ENCODE data around the gene SUGP2.
A peak's percentile ranks its signal among the peaks of the same experiment; 100 is the strongest.

The SUGP2 gene

DNA sequence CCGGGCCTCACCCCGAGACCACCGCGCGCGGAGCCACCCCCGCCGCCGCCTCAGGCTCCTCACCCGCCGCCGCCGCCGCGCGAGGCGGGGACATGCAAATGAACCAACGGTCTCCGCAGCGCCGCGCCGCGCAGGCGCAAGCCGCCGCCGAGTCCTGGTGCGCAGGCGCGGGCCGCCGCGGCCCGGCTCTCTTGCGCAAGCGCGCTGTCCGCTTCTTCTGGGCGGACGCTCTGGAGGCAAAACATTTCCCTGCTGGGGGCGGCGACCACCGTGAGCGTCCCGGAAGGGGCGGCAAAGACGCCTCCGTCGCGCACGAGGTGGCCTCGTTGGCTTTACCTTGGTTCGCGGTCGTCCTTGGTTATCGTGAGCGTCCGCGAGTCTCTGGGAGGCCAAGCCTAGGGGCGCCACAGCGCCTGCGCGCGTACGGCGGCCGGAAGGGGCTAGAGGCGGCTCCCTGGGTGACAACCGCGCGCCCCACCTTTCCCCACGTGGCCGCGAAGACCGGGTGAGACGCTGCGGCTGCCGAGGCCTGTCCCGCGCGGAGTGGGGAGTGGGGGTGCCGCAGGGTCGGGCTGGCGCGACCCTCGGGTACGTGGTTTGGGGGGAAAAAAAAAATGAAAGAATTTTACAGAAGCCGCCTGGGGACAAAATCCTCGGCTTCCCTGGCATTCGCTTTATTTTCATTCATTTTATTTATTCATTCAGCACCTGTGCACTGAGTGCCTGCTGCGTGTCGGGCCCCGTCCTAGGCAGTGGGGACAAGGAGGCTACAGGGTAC is at the start of gene SUGP2, which contains the start of gene ARMC6:
Gene SUGP2, minus strand, starts transcription at position 92 of the 778 bp plus-strand sequence. CDS start 2,446 bp downstream, outside the sequence.
Gene ARMC6, plus strand, starts transcription at position 178 of the 778 bp plus-strand sequence. CDS start 607 bp downstream, outside the sequence.
- DNase-seq, result peak; percentile 85

DNA sequence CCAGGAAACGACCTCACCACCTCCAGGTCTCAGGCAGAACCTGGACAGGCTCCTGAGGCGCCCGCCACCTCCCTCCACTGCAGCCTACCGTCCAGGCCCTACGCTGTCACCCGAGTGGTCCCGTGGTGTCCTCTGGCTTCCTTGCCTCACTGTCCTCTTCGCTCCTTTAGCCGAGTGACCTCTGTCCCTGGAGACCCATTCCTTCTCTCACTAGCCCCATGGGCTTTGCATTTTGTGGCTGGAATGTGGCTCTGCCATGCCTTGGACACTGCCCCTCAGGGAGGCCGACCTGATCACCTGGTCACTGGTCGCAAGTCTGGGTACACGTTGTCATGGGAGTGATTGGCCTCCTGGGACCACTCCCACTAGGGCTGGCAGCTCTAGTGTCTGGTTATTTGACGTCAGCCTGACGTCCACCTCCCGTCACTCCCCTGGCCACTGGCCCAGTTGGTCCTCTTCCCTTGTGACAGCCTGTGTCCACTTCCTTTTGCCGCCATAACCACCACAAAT is 48.4 kb upstream of the SUGP2 start:
- DNase-seq, result no peak

DNA sequence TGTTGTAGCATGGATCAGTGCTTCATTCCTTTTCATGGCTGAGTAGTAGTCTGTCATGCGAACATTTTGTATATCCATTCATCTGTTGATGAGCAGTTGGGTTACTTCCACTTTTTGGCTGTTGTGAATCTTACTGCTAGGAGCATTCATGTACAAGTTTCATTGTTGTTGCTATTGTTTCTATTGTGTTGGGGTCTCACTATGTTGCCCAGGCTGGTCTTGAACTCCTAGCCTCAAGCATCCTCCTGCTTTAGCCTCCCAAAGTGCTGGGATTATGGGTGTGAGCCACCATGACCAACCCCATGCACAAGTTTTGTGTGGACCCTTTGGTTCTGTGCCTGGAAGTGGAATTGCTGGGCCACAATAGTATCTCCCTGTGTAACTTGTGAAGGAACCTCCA is 46.3 kb upstream of the SUGP2 start:
- DNase-seq, result no peak

DNA sequence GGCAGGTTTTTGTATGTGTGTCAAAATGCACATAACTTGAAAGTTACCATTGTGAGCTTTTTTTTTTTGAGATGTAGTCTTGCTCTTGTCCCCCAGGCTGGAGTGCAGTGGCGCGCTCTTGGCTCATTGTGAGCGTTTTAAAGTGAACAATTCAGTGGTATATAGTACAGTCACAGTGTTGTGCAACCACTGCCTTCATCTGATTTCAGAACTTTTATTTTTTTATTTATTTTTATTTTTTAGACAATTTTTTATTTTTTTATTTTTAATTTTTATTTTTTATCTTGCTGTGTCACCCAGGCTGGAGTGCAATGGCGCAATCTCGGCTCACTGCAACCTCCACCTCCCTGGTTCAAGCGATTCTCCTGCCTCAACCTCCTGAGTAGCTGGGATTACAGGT is 45.5 kb upstream of the SUGP2 start:
- no peak for DNase-seq

DNA sequence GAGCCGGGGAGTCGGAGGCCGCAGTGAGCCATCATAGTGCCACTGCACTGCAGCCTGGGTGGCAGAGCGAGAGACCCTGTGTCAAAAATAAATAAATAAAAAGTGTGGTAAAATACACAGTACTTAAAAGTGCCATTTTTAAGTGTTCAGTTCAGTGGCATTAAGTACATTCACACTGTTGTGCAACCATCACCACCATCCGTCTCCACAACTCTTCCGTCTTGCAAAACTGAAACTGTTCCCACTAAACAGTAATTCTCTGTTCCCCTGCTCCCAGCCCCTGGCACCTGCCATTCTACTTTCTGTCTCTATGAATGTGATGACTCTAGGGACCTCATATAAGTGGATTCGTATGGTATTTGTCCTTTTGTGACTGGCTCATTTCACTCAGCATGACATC is 43.8 kb upstream of the SUGP2 start:
- DNase-seq, result no peak

DNA sequence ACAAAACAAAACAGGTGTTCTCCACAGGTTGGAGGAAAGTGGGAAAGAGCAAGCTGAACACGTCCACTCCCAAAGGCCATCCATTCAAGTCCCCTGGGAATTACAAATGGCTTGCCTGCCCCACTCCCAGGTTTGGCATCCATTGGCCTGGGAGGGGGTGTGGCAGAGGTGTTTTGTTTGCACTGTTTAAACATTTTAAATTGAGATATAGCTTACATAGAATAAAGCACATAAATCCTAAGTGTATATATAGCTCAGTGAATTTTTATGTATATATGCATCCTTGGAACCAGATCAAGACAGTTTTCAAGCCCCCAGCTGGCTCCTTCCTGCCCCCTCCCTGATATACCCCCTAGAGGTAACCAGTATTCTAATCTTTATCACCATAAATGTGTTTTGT is 43.2 kb upstream of the SUGP2 start:
- DNase-seq, result no peak

DNA sequence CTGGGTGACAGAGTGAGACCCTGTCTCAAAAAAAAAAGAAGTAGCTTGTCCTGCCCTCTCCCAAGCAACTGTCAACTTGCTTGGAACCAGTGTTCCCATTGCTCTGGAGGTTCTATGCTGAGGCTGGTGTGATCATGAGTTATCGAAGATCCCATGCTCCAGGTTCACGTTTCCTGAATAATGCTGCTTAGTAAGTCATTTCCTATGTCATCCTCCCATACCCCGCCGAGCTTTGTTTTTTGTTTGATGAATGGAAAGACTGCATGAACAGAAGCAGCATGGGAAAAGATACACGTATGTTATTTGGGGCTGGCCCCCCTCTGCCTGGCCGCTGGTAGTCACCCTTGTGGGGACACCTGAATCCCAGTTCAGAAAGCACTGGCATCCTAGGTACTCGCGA is 41.8 kb upstream of the SUGP2 start:
- no peak for DNase-seq

DNA sequence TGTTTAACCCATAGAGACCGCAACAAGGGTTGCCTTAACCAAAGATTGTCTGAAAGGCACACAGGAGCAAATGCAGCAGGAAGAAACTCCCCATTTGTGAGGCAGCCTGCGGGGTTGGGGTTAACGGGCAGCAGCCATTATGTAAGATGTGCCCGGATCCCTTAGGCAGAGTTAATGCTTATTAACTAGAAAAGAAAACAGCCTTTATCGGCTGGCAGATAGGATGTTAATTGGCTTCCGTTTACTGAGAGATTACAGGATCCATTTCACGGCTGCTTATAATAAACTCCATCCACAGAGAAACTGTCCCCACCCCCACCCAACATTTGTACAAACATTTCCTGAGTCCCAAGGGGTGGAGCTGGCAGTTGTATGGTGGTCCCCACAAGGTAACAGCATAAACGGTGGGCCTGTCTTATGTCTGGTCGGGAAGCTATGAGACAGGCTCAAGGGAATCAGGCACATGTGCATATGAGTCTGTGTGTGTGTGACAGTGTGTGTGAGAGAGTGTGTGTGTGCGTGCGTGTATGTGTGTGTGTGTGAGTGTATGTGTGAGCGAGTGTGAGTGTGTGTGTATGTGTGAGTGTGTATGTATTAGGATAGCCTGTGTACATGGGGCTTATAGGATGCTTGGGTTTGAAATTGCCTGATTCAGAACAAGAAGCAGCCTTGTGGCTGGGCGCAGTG is 41.0 kb upstream of the SUGP2 start:
- no peak for DNase-seq

DNA sequence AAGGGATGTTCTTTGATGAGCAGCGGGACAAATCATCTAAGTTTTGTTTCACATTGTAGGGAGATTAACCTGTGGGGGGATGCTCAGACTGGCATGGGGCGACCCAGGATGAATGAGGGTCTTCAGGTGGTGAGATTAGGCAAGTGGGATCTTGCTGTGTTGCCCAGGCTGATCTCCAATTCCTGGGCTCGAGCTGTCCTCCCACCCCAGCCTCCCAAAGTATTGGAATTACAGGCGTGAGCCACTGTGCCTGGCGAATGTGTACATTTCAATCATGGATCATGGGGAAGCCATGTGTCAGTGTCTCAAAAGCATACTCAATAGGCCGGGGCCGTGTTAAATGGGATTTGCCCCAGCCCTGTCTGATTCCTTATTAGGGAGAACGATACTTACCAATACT is 38.6 kb upstream of the SUGP2 start:
- DNase-seq, result no peak

DNA sequence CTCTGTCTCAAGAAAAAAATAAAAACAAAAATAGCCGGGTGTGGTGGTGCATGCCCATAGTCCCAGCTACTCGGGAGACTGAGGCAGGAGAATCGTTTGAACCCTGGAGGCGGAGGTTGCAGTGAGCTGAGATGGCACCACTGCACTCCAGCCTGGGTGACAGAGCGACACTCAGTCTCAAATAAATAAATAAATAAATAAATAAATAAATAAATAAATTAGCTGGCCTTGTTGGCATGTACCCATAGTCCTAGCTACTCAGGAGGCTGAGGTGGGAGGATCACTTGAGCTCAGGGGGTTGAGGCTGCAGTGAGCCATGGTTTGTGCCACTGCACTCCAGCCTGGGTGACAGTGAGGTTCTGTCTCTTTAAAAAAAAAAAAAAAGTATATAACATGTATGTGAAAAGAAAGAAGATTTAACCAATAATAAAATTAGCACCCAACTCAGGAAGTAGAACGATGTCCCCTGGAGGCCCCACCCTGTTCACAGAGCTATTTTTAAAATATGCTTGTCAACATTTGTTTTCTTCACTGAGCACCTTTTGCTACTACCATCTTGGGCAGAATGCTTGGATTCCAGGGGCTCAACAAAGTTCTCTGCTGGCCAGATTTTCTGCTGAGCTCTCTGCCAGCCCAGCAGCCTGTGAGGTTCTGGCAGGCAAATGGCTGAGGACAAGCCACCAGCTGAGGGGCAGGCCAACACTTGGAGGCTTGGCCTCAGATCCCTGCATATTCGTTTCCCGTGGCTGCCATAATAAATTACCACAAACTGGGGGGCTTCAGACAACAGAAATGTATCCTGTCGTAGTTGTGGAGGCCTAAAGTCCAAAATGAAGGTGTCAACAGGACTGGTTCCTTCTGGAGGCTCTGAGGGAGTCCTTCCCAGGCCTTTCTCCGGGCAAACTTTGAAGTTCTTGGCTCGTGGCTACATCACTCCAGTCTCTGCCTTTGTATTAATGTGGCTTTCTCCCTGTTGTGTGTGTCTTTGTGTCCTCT is 35.6 kb upstream of the SUGP2 start:
- DNase-seq, result no peak

DNA sequence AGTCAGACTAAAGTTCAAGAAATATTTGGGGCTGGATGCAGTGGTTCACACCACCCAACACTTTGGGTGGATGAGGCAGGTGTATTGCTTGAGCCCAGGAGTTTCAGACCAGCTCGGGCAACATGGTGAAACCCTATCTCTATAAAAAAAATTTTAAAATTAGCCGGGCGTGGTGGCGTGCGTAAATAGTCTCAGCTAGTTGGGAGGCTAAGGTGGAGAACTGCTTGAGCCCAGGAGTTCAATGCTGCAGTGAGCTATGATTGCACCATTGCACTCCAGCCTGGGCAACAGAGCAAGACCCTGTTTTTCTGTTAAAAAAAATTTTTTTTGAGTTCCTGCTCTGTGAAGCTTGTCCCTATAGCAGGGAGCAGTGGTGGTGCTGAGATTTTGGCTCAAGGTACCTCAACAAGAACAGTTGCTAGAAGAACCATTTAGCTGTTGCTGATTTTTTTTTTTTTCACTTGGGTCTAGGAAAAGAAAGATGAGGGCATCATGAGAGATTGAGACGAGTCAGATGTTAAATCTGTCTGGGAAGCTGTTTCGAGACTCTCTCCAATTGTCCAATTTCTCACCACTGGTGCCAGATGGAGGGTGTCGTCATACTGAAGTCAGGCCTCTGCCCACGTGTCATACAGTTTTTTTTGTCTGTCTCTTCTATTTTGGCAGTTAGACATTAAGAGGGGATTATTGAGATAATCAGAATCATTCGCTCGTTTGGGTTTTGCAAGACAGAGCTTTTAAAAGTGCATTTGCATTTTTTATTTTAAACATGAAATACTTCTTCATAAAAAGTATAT is 34.2 kb upstream of the SUGP2 start:
- DNase-seq, result no peak

DNA sequence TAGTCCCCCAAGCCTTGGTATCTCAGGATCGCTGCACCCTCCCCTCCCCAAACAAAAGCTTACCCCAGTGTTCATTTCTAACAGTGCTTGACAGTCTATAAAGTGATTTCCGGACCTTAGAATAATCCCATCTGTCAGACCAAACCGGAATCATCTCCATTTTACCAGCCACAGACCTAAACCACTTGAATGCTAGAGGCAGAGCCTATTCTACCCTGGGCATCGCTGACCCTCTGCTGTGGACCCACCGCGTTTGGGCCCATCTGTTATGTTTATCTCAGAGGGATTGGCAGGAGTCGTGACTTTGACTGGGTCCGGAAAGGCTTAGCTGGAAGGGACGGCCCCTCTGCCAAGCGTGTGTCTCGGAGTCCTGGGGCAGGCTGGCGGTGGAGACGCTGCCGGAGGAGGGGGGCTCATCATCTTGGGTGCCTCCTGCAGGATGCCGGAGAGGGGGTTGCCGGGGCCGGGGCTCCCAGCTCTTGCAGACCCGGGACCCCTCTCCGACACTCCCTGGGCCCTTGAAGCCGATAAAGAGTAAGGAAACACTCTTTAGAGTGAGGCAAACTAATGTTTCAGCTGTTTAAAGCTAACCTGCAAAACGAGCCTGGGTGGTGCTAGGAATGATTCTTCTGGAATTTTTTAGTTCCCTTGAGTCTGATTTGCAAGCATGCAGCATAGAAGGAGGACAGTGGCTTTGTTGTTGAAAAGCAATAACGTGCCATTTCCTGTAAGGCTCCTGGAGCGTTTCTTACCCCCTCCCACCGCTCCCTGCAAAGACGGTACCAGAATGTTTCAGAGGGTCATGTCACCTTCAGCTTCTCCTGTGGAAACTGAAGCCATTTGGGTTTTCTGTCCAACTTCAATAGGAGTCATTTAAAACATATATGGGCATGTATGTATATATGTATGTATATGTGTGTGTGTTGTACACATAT is 31.8 kb upstream of the SUGP2 start:
- DNase-seq, result no peak

DNA sequence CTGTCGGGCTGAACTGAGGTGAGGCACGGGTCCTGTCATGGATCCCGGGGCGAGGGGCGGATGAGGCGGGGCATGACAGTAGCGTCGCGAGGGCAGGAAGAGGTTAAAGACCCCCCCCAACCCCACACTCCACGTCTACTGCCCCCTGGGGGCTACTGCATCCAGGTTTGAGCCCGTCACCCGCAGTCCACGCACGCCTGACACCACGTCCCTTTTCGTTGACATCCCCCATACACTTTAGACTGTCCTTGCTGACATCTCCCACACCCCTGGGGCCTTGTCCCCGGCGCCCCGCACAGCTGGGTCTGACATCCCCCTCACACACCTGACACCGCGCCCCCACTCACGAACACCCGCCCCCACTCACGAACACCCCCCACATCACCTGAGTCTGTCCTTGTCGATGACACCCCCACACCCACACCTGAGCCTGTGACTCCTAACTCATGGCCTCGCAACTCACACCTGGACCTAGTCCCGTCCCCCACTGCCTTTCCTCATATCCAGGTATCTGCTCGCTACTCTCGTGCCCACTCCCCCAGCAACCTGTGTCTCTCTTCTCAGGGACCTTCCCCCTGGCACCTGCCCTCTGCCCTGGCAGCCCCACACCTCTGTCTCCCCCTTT is 30.9 kb upstream of the SUGP2 start:
- no peak for DNase-seq

DNA sequence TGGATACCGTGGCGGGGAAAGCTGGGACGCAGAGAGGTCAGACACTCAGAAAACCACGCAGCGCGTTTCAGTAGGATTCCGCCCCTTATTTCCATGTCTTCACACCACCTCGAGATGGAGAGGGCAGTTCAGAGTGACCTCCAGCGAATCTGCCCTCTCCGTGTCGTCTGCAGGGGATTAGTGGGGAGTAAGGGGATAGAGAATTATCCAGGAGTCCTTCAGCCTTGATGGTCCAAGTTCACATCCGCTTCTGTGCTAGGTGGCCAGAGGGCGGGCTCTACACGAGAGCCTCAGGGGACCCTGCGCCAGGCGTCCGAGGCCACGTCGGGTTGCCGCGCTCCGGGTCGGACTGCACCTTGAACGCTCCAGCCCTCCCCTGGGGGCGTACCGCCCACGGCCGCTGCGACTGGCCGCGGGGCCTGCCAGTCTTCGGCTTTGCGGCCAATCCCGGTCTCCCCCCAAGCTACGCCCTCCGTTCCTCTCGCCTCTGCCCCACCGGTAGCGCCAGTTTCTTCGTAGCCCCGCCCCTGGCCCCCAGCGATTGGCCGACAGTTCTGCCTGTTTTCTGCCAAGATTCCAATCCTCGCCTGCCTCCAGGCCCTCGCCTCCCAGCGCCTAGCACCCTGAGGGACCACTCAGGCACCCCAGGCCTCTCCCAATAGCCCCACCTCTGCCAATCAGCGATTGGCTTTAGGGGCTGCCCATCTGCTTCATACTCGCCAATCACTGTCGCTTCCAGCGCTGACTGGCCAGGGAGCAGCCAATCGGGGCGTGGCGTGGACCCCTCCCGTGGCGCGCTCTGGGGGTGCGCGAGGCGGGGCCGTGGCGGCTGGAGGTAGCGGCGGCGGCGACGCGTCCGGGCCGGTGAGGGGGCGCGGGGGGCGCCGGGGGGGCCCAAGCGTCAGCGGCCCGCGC is 30.1 kb upstream of the SUGP2 start, which contains the start of gene SLC25A42:
Gene SLC25A42, plus strand, starts transcription at position 812 of the 915 bp plus-strand sequence. CDS start 32,131 bp downstream, outside the sequence.
- DNase-seq, result peak; percentile 99

DNA sequence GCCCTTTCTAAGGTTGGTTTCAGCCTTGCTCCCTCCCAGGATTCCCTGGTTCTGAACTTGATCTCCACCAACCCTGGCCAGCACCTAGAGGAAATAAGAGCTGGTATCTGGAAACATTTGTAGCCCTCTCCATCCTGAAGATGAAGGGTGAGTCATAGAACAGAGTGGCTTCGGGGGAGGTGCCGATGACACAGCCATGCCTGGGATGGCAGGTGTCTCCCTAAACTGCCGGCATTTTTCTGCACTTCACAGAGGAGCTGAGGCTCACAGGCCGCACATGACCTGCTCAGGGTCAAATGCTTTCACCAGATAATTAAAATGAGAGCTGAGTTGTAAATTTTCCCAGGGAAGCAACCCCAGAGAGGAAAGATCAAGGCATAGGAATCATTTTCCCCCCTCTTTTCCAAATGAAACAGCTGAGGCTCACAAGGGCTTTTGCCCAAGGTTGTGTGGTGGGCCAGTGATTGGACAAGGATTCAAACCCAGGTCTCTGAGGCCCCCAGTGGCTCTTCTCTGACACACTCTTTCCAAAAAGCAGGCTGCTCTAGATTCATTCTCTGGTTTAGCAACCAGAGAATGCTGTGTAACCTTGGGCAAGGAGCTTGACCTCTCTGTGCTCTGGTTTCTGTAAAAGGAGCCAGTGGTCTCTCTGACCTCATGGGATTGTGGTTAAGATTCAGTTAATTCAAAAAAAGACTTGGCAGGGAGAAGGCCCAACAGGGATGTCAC is 29.3 kb upstream of the SUGP2 start:
- DNase-seq, result no peak

DNA sequence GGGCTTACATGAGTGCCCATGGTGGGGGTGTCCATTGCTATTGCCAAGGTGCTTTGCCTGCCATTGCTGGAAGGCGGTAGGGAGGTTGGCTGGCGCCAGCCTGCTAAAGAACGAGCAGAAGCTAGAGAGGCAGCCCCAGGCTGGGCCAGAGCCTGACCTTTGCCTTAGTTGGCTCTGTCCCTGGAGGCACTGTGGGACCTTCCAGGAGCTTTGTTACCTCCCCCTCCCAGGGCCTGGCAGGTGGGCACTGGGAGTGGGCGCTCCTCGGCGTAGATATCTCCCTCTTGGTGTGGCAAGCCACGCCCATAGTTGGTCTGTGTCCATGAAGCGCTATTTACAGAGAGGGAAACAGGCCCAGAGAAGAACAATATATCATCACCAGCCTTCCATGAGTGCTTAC is 28.2 kb upstream of the SUGP2 start:
- no peak for DNase-seq

DNA sequence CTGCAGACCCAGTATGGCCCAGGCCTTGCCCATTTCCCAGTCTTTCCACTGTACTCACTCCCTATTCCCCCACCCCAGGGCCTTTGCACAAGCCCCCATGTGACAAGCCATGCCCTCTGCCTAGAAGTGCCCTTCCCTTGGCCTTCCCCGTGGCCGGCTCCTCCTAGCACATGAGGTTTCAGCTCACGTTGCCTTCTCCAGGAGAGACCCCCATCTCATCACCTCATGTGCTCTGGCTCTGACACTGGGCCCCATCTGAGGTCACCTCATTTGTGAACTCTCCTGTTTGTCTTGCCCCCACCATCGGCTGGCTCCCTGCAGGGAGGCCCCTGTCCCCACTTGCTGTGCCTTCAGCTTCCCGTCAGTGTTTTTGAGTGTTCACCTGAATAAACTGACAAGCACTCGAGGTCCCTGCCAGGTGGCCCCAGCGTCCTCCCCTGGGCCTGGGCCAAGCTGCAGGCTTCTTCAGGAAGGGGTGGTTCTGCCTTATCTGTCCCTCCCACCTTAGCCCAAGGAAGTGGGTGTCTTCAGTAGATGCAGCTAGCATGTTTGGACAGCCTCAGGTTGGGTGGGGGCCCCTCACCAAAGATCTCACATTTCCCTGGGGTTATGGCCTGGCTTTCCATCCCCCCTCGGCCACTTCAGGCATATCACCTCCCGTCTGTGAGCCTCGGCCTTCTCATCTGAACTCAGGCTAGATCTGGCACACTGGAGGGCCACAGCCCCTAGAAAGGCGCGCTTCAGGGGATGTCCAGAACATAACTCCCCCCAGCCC is 26.7 kb upstream of the SUGP2 start:
- no peak for DNase-seq
